ENCODE data around the gene GPR82.

The GPR82 gene

DNA sequence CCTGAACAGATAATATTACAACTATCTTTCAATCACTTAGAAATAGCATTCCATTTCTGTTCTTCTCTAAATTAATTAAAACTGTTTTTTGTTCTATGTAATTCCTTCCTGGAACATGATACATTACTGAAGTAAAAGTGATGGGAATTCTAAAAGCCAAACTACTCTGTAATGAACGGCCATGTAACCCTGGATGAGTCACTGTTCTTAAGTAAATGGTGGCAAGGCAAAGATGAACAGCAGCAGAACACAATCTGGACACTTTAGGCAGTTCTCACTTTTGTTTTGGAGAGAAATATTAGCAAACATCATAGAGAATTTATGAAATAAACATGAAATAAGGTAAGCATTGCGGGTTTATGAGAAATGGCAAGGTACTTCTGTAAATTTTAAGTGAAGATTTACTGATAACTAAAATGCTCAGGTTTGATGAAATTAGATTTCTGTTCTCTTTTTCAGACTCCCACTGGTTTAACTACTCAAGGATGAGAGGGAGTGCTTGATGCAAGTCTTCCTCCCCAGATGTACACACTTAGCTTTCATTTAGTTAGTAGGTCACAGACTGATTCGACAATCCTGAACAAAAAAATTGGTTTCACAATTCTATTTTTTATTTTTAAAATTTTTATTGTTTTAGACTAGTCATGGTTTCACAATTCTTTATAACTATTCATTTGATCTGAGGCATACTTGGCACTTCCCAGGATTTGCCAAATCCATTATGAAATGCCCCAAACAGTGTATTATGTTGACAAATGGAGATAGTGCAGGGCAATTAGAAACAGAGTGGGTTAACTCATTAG lies 964 bp upstream of the GPR82 start:
- no peak overlapping the region for H3K4me3 ChIP-seq
- peaks cover 0 to 9% (median 0%) of the 10 kb centered on the region in 4 donors for H3K4me1 ChIP-seq
- H3K36me3 ChIP-seq, result no peaks in the 10 kb centered on the region
- H3K27ac ChIP-seq, result no peak overlapping the region
- TF ChIP-seq, protein P1, sequence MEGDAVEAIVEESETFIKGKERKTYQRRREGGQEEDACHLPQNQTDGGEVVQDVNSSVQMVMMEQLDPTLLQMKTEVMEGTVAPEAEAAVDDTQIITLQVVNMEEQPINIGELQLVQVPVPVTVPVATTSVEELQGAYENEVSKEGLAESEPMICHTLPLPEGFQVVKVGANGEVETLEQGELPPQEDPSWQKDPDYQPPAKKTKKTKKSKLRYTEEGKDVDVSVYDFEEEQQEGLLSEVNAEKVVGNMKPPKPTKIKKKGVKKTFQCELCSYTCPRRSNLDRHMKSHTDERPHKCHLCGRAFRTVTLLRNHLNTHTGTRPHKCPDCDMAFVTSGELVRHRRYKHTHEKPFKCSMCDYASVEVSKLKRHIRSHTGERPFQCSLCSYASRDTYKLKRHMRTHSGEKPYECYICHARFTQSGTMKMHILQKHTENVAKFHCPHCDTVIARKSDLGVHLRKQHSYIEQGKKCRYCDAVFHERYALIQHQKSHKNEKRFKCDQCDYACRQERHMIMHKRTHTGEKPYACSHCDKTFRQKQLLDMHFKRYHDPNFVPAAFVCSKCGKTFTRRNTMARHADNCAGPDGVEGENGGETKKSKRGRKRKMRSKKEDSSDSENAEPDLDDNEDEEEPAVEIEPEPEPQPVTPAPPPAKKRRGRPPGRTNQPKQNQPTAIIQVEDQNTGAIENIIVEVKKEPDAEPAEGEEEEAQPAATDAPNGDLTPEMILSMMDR (IDR thresholded peaks at IDR 0.05), result no peak
- H3K27me3 ChIP-seq, result no peaks in the 10 kb centered on the region
- intact Hi-C loops (cut with DNase I; ENCODE audit: low total_unique reads), result no loop called here
- peaks cover 0 to 11% (median 4%) of the 10 kb centered on the region in 3 donors for H3K9me3 ChIP-seq
- DNase-seq, result no peak

DNA sequence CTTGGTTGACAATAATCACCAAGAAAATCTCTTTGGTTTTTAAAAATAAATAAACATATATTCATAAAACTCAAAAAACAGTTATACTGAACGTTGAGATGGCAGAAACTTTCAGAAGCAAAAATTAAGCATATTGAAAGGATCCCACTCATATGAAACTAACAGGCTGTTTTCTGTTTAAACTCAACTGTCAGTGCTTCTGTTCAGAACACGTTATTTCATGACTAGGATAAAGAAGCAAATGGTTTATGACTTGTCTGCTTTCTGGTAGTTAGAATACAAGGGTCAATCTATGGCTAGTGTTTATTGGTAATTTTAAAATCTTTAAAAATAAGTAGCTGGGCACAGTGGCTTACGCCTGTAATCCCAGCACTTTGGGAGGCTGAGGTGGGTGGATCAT lies 4.1 kb downstream of the GPR82 start:
- no peaks in the 10 kb centered on the region for H3K27me3 ChIP-seq
- no peak for DNase-seq
- intact Hi-C loops (cut with DNase I; ENCODE audit: low total_unique reads), result no loop called here
- H3K27ac ChIP-seq, result no peak overlapping the region
- no peaks in the 10 kb centered on the region for H3K36me3 ChIP-seq
- H3K4me3 ChIP-seq, result no peak overlapping the region
- TF ChIP-seq, protein P1 (IDR thresholded peaks at IDR 0.05), result no peak
- no peaks in the 10 kb centered on the region for H3K4me1 ChIP-seq
- H3K9me3 ChIP-seq, result no peaks in the 10 kb centered on the region

- H3K27ac ChIP-seq, result no peak overlapping the region
- H3K27me3 ChIP-seq, result no peaks in the 10 kb centered on the region
- H3K4me3 ChIP-seq, result no peak overlapping the region
- peaks cover 0 to 14% (median 0%) of the 10 kb centered on the region in 4 donors for H3K4me1 ChIP-seq
- intact Hi-C loops (cut with DNase I; ENCODE audit: low total_unique reads), result no loop called here
- H3K9me3 ChIP-seq, result no peaks in the 10 kb centered on the region
- no peak for DNase-seq
- TF ChIP-seq, protein P1 (IDR thresholded peaks at IDR 0.05), result no peak
- no peaks in the 10 kb centered on the region for H3K36me3 ChIP-seq
Observed at GRCh38 chrX:41730081-41730480, 6.1 kb downstream of the GPR82 start.

- H3K4me3 ChIP-seq, result no peak overlapping the region
- intact Hi-C loops (cut with DNase I; ENCODE audit: low total_unique reads), result no loop called here
- TF ChIP-seq, protein P1 (IDR thresholded peaks at IDR 0.05), result no peak
Observed at GRCh38 chrX:41732260-41732659, 8.3 kb downstream of the GPR82 start.

DNA sequence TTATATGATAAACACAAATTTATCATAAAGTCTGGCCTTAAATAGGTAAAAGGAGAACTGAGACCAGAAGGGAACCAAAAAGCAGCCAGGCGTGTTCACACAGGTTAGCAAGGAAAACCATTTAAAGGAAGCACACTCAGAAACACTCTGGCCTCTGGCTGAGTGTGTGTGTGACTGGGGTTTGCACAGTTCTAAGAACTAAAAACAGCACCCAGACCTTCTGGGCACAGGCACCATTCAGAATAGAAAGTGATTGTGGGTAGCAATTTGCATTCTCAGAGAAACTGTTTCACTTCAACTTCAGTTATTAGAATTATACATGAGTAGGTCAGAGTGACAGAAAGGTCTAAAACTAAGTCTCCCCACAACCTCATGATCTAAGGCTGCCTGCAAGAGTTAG lies 10.0 kb downstream of the GPR82 start:
- no peak for DNase-seq
- Histone ChIP-seq H3K27ac (peak overlapping the region in 1 of 2 donors; percentile 30), H3K36me3 (no peaks in the 10 kb centered on the region), H3K4me1 (peaks cover 0 to 14% (median 0%) of the 10 kb centered on the region in 4 donors), H3K9me3 (no peaks in the 10 kb centered on the region), H3K4me3 (no peak overlapping the region), H3K27me3 (no peaks in the 10 kb centered on the region)
- TF ChIP-seq, protein P1 (IDR thresholded peaks at IDR 0.05), result no peak
- intact Hi-C loops (cut with DNase I; ENCODE audit: low total_unique reads), result no loop called here

More at GRCh38 chrX:41732260-41732659, 8.3 kb downstream of the GPR82 start:
- Histone ChIP-seq H3K4me1 (peaks cover 0 to 14% (median 0%) of the 10 kb centered on the region in 4 donors), H3K27me3 (no peaks in the 10 kb centered on the region), H3K9me3 (no peaks in the 10 kb centered on the region), H3K36me3 (no peaks in the 10 kb centered on the region), H3K27ac (no peak overlapping the region)
- no peak for DNase-seq

Data from tibial artery (tissue), 4 donors.